NT2/D1 (cell line): Measurements from ENCODE around the gene GALNT1.

Experiments used
- DNase-seq: peaks from one replicate; pipeline ENCODE4 v3.0.0-alpha.2; 2011; ENCODE audit warnings: low read depth, low spot score
- H3K27me3 ChIP-seq: 2 replicates; pipeline ENCODE4 v1.6.0; 2011; ENCODE audit warnings: mild to moderate bottlenecking; ENCODE audit not compliant: insufficient read length, insufficient read depth
- H3K36me3 ChIP-seq: 2 replicates; pipeline ENCODE4 v1.6.1; 2011; ENCODE audit warnings: mild to moderate bottlenecking, low read length, mixed read lengths; ENCODE audit not compliant: insufficient read depth, insufficient read length
- H3K4me1 ChIP-seq: 2 replicates; pipeline ENCODE4 v1.5.1; 2011; ENCODE audit not compliant: insufficient read depth, insufficient read length
- H3K4me3 ChIP-seq: 2 replicates; pipeline ENCODE4 v1.5.1; 2011; ENCODE audit warnings: low read depth; ENCODE audit not compliant: insufficient read length
- H3K9ac ChIP-seq: 2 replicates; pipeline ENCODE4 v1.6.0; 2011; ENCODE audit warnings: low read depth; ENCODE audit not compliant: insufficient read length
- H3K9me3 ChIP-seq: 2 replicates; pipeline ENCODE4 v1.5.1; 2011; ENCODE audit warnings: mild to moderate bottlenecking, low read length; ENCODE audit not compliant: insufficient read depth
- SUZ12 ChIP-seq: IDR thresholded peaks from 2 replicates; pipeline ENCODE4 v1.6.1; 2011; ENCODE audit not compliant: insufficient read length, insufficient read depth; ENCODE audit errors: extremely low read depth
- YY1 ChIP-seq: IDR thresholded peaks from 2 replicates; pipeline ENCODE4 v1.6.1; 2011; ENCODE audit not compliant: insufficient read length, insufficient read depth
- ZNF274 ChIP-seq: IDR thresholded peaks from 2 replicates; pipeline ENCODE4 v1.6.1; 2011; ENCODE audit warnings: mild to moderate bottlenecking, low read depth, low read length

Gene GALNT1

DNA sequence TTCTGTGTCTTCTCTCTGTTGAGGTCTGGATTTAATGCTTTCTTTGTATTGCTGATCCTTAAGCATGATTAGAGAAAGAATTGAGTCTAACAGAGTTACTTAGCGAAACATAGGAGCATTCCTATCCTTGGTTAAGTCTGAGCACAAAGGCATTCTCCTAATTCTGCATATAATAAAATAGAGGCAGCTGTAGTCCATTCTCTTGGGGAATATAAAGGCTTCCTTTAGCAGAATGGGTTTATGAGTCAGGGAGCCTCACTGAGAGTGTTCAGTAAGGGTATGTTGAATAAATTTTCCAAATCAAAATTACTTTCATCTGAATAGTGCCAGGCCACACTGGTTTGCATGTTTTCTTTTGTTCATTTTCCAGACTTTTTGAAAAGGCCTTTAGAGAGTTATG, 101.5 kb downstream of the GALNT1 start:
- DNase-seq = no peak
- Histone ChIP-seq H3K4me1 (no peaks in the 10 kb centered on the region), H3K27me3 (no peaks in the 10 kb centered on the region), H3K9ac (no peak overlapping the region), H3K4me3 (no peak overlapping the region), H3K36me3 (peaks cover 12% of the 10 kb centered on the region), H3K9me3 (no peaks in the 10 kb centered on the region)
- no peak for TF ChIP-seq SUZ12
- TF ChIP-seq YY1 = no peak
- TF ChIP-seq ZNF274 = no peak

DNA sequence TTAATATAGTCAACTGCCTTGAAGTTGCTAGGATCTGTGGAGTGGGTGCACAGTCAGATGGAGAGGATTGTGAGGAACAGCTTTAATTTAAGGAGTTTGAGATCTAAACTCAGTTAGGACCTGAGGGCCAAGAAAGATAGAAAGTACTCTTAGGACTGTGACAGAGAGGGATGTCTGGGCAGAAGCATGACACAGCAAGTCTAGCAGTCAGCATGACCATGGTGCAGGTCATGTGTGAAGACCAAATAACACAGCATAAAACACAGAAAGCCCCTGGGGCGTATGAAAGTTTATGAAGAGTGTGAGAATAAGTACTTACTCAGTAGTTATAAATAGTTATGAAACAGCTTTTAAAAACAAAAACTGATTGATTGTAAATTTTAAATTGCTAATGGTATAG, 107.2 kb downstream of the GALNT1 start:
- DNase-seq = no peak
- Histone ChIP-seq H3K27me3 (no peaks in the 10 kb centered on the region), H3K4me3 (no peak overlapping the region), H3K9ac (no peak overlapping the region), H3K4me1 (no peaks in the 10 kb centered on the region), H3K36me3 (peaks cover 29% of the 10 kb centered on the region), H3K9me3 (no peaks in the 10 kb centered on the region)
- TF ChIP-seq YY1 (no peak), ZNF274 (no peak), SUZ12 (no peak)

DNA sequence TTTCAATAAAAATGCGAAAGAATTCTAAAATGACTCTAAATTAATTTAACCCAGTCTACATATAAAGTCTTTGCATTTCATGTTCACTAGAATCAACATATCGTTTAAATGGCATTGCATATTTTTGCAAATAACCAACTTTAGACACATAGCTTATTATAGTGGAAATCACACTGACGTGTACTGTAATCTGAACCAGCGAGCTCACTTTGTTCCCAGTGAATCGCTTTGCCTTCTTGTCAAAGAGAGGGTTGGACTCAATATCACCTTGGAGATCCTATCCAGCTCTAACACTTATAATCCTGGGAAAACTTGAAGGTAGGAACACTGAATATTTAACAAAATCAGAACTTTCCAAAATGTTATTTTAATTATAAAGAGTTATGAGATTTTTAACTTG, 108.2 kb downstream of the GALNT1 start:
- no peak overlapping the region for H3K4me3 ChIP-seq
- TF ChIP-seq SUZ12 (no peak), ZNF274 (no peak), YY1 (no peak)
- DNase-seq = no peak
- H3K36me3 ChIP-seq = peaks cover 31% of the 10 kb centered on the region
- H3K9ac ChIP-seq = no peak overlapping the region
- no peaks in the 10 kb centered on the region for H3K9me3 ChIP-seq
- H3K4me1 ChIP-seq = no peaks in the 10 kb centered on the region
- H3K27me3 ChIP-seq = no peaks in the 10 kb centered on the region

- no peak for DNase-seq
These were observed 110.1 kb downstream of the GALNT1 start for GRCh38 chr18:35691625-35692024.

GRCh38 chr18:35692866-35693265, 111.3 kb downstream of the GALNT1 start:
- Histone ChIP-seq H3K36me3 (peaks cover 30% of the 10 kb centered on the region), H3K9me3 (no peaks in the 10 kb centered on the region), H3K27me3 (no peaks in the 10 kb centered on the region), H3K9ac (no peak overlapping the region), H3K4me1 (no peaks in the 10 kb centered on the region), H3K4me3 (no peak overlapping the region)
- DNase-seq = no peak
- TF ChIP-seq YY1 (no peak), ZNF274 (no peak), SUZ12 (no peak)

More at GRCh38 chr18:35691625-35692024, 110.1 kb downstream of the GALNT1 start:
- H3K9ac ChIP-seq = no peak overlapping the region
- H3K4me1 ChIP-seq = no peaks in the 10 kb centered on the region
- TF ChIP-seq SUZ12 = no peak
- no peak for TF ChIP-seq ZNF274
- TF ChIP-seq YY1 = no peak
- H3K9me3 ChIP-seq = no peaks in the 10 kb centered on the region
- peaks cover 33% of the 10 kb centered on the region for H3K36me3 ChIP-seq
- no peak overlapping the region for H3K4me3 ChIP-seq
- no peaks in the 10 kb centered on the region for H3K27me3 ChIP-seq

GRCh38 chr18:35693829-35694228, 112.3 kb downstream of the GALNT1 start:
- Histone ChIP-seq H3K9me3 (no peaks in the 10 kb centered on the region), H3K36me3 (peaks cover 28% of the 10 kb centered on the region), H3K9ac (no peak overlapping the region), H3K4me3 (no peak overlapping the region), H3K27me3 (no peaks in the 10 kb centered on the region), H3K4me1 (no peaks in the 10 kb centered on the region)
- no peak for TF ChIP-seq YY1
- no peak for TF ChIP-seq ZNF274
- no peak for TF ChIP-seq SUZ12
- no peak for DNase-seq

DNA sequence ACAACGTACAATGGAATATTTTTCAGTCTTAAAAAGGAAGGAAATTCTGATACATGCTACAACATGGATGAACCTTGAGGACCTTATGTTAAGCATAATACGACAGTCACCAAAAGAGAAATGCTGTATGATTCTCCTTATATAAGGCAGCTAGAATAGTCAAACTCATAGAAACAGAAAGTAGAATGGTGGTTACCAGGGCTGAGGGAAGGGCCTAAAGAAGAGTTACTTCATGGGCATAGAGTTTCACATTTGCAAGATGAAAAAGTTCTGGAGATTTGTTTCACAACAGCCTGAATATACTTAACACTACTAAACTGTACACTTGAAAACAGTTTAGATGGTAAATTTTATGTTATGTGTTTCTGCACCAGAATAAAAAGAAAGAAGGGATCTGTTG, 113.3 kb downstream of the GALNT1 start:
- no peak for TF ChIP-seq ZNF274
- no peak for TF ChIP-seq SUZ12
- no peak for TF ChIP-seq YY1
- Histone ChIP-seq H3K4me1 (no peaks in the 10 kb centered on the region), H3K4me3 (no peak overlapping the region), H3K27me3 (no peaks in the 10 kb centered on the region), H3K9ac (no peak overlapping the region), H3K36me3 (peaks cover 24% of the 10 kb centered on the region), H3K9me3 (no peaks in the 10 kb centered on the region)
- no peak for DNase-seq
